Renal pelvis (tissue), 12 donors: ENCODE results near the gene SCN1B. TPM values are rescaled to one million over a fixed set of nuclear protein-coding genes. Genes with fewer than 3 reads are reported as not detected.
"Not testable (repeated sequence)": the region's sequence is repeated elsewhere in the genome, so short reads cannot be mapped to it uniquely, and the experiment has no call there.

ENCODE experiments used
- DNase-seq: peaks from one replicate; pipeline ENCODE4 v3.0.0-alpha.2; 2013
- long read RNA-seq, 16 experiments: transcript quantifications; one replicate each; lab custom pipeline, GENCODE V29; 2026
- polyA plus RNA-seq, 3 donors: library from polyadenylated mRNA; unstranded; fragments of 120-200 nt; gene quantifications; one replicate each; pipeline ENCODE4 v1.2.1, GENCODE V29; 2013; ENCODE audit not compliant: insufficient read length in 3 of 3

Gene SCN1B
- 1 to 10 TPM in 2 of 3 donors, under 1 TPM in 1; 0.95 to 1.5 (median 1.0) TPM for polyA plus RNA-seq
- long read RNA-seq, donor 1: 0 reads
- long read RNA-seq, donor 2, partial matches to known transcripts: 0 of 1 reads
- long read RNA-seq, donor 2, other reads (novel, unspliced or antisense): 0 of 1 reads
- long read RNA-seq, donor 3: 0 reads
- long read RNA-seq, donor 4, partial matches to known transcripts: 0 of 1 reads
- long read RNA-seq, donor 4, other reads (novel, unspliced or antisense): 0 of 1 reads
- long read RNA-seq, donor 5: 0 reads
- long read RNA-seq, donor 6: 0 reads
- long read RNA-seq, donor 7, partial matches to known transcripts: 0 of 1 reads
- long read RNA-seq, donor 7, other reads (novel, unspliced or antisense): 0 of 1 reads
- long read RNA-seq, donor 8, full-length matches to known transcripts: 1 of 1 reads
- long read RNA-seq, donor 8, partial matches to known transcripts: 0 of 1 reads
- long read RNA-seq, donor 8, other reads (novel, unspliced or antisense): 0 of 1 reads
- long read RNA-seq, donor 9, partial matches to known transcripts: 0 of 2 reads
- long read RNA-seq, donor 9, other reads (novel, unspliced or antisense): 0 of 2 reads
- long read RNA-seq, donor 10: 0 reads
- long read RNA-seq, donor 11: 0 reads
- long read RNA-seq, donor 12, partial matches to known transcripts: 0 of 1 reads
- long read RNA-seq, donor 12, other reads (novel, unspliced or antisense): 0 of 1 reads
- long read RNA-seq, donor 13: 0 reads
- long read RNA-seq, donor 14: 0 reads
- long read RNA-seq, donor 15: 0 reads
- long read RNA-seq, donor 16, partial matches to known transcripts: 0 of 1 reads
- long read RNA-seq, donor 16, other reads (novel, unspliced or antisense): 0 of 1 reads

GRCh38 chr19:35030257-35031071, at the start of gene SCN1B:
Gene SCN1B, plus strand, starts transcription at chr19:35030470. Its CDS starts 351 bp downstream, at chr19:35030821.
- DNase-seq: no peak

GRCh38 chr19:34982275-34982674, 48.0 kb upstream of the SCN1B start:
- DNase-seq: no peak

- DNase-seq: no peak
Observed at GRCh38 chr19:34983786-34984185, 46.5 kb upstream of the SCN1B start.

- no peak for DNase-seq
Observed at GRCh38 chr19:34984287-34984686, 46.0 kb upstream of the SCN1B start.

- DNase-seq: no peak
Observed at GRCh38 chr19:34985249-34986022, 44.8 kb upstream of the SCN1B start.

- no peak for DNase-seq
Observed at GRCh38 chr19:34988119-34988518, 42.2 kb upstream of the SCN1B start.

GRCh38 chr19:34989298-34989697, 41.0 kb upstream of the SCN1B start:
- DNase-seq: no peak

- DNase-seq: no peak
Observed at GRCh38 chr19:34990578-34991192, 39.6 kb upstream of the SCN1B start.

GRCh38 chr19:34991542-34992333, 38.5 kb upstream of the SCN1B start:
- no peak for DNase-seq

GRCh38 chr19:34992582-34992981, 37.7 kb upstream of the SCN1B start:
- not testable (repeated sequence) for DNase-seq

GRCh38 chr19:34994286-34994642, 36.0 kb upstream of the SCN1B start:
- no peak for DNase-seq

- no peak for DNase-seq
Observed at GRCh38 chr19:34994643-34995541, 35.4 kb upstream of the SCN1B start.

GRCh38 chr19:34995551-34995950, 34.7 kb upstream of the SCN1B start:
- no peak for DNase-seq

GRCh38 chr19:34997071-34997617, 33.1 kb upstream of the SCN1B start:
- peak; percentile 19 for DNase-seq

GRCh38 chr19:34998224-34998623, 32.0 kb upstream of the SCN1B start:
- not testable (repeated sequence) for DNase-seq

- peak; percentile 65 for DNase-seq
Observed at GRCh38 chr19:34998777-34999497, 31.3 kb upstream of the SCN1B start.

GRCh38 chr19:34999498-35000337, 30.6 kb upstream of the SCN1B start, which contains the start of gene GRAMD1A:
Gene GRAMD1A, plus strand, starts transcription at chr19:35000323. Its CDS starts 156 bp downstream, at chr19:35000479.
- peak; percentile 91 for DNase-seq
